ENCODE data around the gene GLI2.

GLI2 gene

DNA sequence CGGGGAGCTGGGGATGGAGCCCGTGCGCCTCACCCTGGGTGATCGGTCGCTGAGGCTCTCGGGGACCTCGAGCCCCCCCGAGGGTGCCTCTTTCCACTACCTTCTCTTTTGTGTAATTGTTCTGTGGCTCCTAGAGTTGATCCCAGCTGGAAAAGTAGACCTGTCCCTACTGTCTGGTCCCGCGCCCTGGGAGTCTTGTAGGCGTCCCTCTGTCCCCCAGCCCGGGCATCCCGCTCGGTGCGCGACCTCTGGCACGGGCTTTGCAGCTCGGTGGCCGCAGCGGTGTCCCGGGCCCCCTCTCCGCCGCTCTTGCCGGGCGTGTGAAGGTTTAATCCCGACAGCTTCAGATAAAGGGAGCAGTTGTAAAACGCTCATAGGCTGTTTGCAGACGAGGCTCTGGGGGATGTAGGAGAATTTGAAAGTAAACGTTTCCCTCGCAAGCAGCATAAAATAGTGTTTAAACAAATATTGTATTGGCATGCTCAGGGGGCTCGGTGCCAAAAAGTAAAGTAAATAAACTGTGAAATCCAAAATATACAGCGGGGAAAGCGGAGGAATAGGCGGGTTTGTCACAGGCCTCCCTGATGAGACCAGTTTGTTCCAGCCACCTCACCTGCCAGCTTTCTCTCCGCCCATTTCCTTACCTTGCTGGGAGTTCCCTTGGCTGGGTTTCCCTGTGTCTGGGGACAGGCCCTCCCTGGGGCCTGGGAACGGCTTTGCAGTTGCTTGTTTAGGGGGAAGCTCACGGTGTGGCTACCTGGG lies 1.9 kb downstream of the GLI2 start:
- Histone ChIP-seq H3K79me2 (ENCODE audit: insufficient read depth, low read length) (no peaks in the 10 kb centered on the region), H3K4me3 (ENCODE audit: low read length, poor library complexity, severe bottlenecking) (no peak overlapping the region), H3K9me2 (replicated peaks; ENCODE audit: low read depth, low read length) (no peaks in the 10 kb centered on the region), H3K4me2 (ENCODE audit: low read depth, low read length, poor library complexity, severe bottlenecking) (no peak overlapping the region), H2AFZ (ENCODE audit: low read length) (no peak overlapping the region), H3K9me3 (ENCODE audit: insufficient read depth, low read depth, low read length) (no peaks in the 10 kb centered on the region), H3K9ac (ENCODE audit: low read depth, low read length, poor library complexity, severe bottlenecking) (no peak overlapping the region), H3K27me3 (ENCODE audit: insufficient read depth, low read length, poor library complexity, severe bottlenecking) (no peaks in the 10 kb centered on the region), H4K20me1 (ENCODE audit: insufficient read depth, low read length, poor library complexity, severe bottlenecking) (no peaks in the 10 kb centered on the region), H3F3A (ENCODE audit: low read depth) (no peaks in the 10 kb centered on the region), H3K36me3 (ENCODE audit: insufficient read depth, low read length) (no peaks in the 10 kb centered on the region), H3K4me1 (ENCODE audit: insufficient read depth, low read length, poor library complexity, severe bottlenecking) (no peaks in the 10 kb centered on the region)
- no peak for TF ChIP-seq EZH2phosphoT487 (IDR thresholded peaks at IDR 0.05; ENCODE audit: borderline replicate concordance)
- TF ChIP-seq, protein P1, sequence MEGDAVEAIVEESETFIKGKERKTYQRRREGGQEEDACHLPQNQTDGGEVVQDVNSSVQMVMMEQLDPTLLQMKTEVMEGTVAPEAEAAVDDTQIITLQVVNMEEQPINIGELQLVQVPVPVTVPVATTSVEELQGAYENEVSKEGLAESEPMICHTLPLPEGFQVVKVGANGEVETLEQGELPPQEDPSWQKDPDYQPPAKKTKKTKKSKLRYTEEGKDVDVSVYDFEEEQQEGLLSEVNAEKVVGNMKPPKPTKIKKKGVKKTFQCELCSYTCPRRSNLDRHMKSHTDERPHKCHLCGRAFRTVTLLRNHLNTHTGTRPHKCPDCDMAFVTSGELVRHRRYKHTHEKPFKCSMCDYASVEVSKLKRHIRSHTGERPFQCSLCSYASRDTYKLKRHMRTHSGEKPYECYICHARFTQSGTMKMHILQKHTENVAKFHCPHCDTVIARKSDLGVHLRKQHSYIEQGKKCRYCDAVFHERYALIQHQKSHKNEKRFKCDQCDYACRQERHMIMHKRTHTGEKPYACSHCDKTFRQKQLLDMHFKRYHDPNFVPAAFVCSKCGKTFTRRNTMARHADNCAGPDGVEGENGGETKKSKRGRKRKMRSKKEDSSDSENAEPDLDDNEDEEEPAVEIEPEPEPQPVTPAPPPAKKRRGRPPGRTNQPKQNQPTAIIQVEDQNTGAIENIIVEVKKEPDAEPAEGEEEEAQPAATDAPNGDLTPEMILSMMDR (conservative IDR thresholded peaks at IDR 0.05; ENCODE audit: low read length), result no peak

GRCh38 chr2:120738117-120738516 lies 2.4 kb downstream of the GLI2 start:
- H3K9me2 ChIP-seq (replicated peaks; ENCODE audit: low read depth, low read length), result no peaks in the 10 kb centered on the region
- H3K27me3 ChIP-seq (ENCODE audit: insufficient read depth, low read length, poor library complexity, severe bottlenecking), result no peaks in the 10 kb centered on the region
- H3F3A ChIP-seq (ENCODE audit: low read depth), result no peaks in the 10 kb centered on the region
- H3K79me2 ChIP-seq (ENCODE audit: insufficient read depth, low read length), result no peaks in the 10 kb centered on the region
- no peaks in the 10 kb centered on the region for H3K36me3 ChIP-seq (ENCODE audit: insufficient read depth, low read length)
- H3K4me1 ChIP-seq (ENCODE audit: insufficient read depth, low read length, poor library complexity, severe bottlenecking), result no peaks in the 10 kb centered on the region
- no peak overlapping the region for H3K9ac ChIP-seq (ENCODE audit: low read depth, low read length, poor library complexity, severe bottlenecking)
- H3K9me3 ChIP-seq (ENCODE audit: insufficient read depth, low read depth, low read length), result no peaks in the 10 kb centered on the region
- no peak overlapping the region for H2AFZ ChIP-seq (ENCODE audit: low read length)
- no peak overlapping the region for H3K4me3 ChIP-seq (ENCODE audit: low read length, poor library complexity, severe bottlenecking)
- TF ChIP-seq EZH2phosphoT487 (IDR thresholded peaks at IDR 0.05; ENCODE audit: borderline replicate concordance), result no peak
- TF ChIP-seq, protein P1 (conservative IDR thresholded peaks at IDR 0.05; ENCODE audit: low read length), result no peak
- no peak overlapping the region for H3K4me2 ChIP-seq (ENCODE audit: low read depth, low read length, poor library complexity, severe bottlenecking)
- no peaks in the 10 kb centered on the region for H4K20me1 ChIP-seq (ENCODE audit: insufficient read depth, low read length, poor library complexity, severe bottlenecking)

DNA sequence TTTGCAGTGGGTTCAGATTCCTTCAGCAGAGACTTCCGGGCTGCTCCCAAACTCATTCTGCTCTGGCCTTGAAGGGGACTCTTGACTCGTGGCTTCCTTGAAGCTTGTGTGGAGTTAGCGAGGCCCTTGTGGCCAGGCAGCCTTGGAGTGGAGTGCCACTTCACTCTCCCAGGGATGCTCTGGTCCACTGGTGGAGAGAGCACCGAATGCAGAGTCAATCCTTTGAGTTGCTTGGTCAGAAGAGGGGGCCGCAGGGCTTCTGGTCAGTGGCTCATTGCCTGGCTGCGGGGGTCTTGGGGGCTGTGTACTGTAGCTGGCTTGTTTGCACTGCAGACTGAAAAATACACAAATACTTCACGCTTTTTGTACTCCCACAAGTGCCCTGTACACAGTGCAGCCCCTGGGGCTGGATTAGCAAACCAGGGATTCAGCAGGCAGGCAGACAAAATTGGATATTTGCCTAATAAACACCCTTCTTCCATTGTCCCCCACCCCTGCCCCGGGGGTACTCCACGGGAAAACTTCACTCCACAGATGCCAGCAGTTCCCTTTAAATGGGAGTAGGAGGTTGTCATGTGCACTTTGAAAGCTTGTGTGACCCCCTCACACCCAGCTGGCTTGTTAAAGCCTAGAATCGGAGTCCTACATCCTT lies 3.2 kb downstream of the GLI2 start:
- no peak overlapping the region for H3K9ac ChIP-seq (ENCODE audit: low read depth, low read length, poor library complexity, severe bottlenecking)
- no peaks in the 10 kb centered on the region for H3K36me3 ChIP-seq (ENCODE audit: insufficient read depth, low read length)
- no peaks in the 10 kb centered on the region for H3K27me3 ChIP-seq (ENCODE audit: insufficient read depth, low read length, poor library complexity, severe bottlenecking)
- H4K20me1 ChIP-seq (ENCODE audit: insufficient read depth, low read length, poor library complexity, severe bottlenecking), result no peaks in the 10 kb centered on the region
- no peaks in the 10 kb centered on the region for H3K4me1 ChIP-seq (ENCODE audit: insufficient read depth, low read length, poor library complexity, severe bottlenecking)
- H3K9me3 ChIP-seq (ENCODE audit: insufficient read depth, low read depth, low read length), result no peaks in the 10 kb centered on the region
- no peak overlapping the region for H3K4me2 ChIP-seq (ENCODE audit: low read depth, low read length, poor library complexity, severe bottlenecking)
- H3K4me3 ChIP-seq (ENCODE audit: low read length, poor library complexity, severe bottlenecking), result no peak overlapping the region
- H3K9me2 ChIP-seq (replicated peaks; ENCODE audit: low read depth, low read length), result no peaks in the 10 kb centered on the region
- TF ChIP-seq, protein P1 (conservative IDR thresholded peaks at IDR 0.05; ENCODE audit: low read length), result no peak
- no peak for TF ChIP-seq EZH2phosphoT487 (IDR thresholded peaks at IDR 0.05; ENCODE audit: borderline replicate concordance)
- H2AFZ ChIP-seq (ENCODE audit: low read length), result no peak overlapping the region
- H3K79me2 ChIP-seq (ENCODE audit: insufficient read depth, low read length), result no peaks in the 10 kb centered on the region
- no peaks in the 10 kb centered on the region for H3F3A ChIP-seq (ENCODE audit: low read depth)

Data from Loucy (cell line).